ENCODE measurements around the gene CEP85. TPM values are rescaled to one million over a fixed set of nuclear protein-coding genes. Genes with fewer than 3 reads are reported as not detected.

Gene CEP85
- total RNA-seq, 1 experiment from 2014 or later, result 19.7 TPM

DNA sequence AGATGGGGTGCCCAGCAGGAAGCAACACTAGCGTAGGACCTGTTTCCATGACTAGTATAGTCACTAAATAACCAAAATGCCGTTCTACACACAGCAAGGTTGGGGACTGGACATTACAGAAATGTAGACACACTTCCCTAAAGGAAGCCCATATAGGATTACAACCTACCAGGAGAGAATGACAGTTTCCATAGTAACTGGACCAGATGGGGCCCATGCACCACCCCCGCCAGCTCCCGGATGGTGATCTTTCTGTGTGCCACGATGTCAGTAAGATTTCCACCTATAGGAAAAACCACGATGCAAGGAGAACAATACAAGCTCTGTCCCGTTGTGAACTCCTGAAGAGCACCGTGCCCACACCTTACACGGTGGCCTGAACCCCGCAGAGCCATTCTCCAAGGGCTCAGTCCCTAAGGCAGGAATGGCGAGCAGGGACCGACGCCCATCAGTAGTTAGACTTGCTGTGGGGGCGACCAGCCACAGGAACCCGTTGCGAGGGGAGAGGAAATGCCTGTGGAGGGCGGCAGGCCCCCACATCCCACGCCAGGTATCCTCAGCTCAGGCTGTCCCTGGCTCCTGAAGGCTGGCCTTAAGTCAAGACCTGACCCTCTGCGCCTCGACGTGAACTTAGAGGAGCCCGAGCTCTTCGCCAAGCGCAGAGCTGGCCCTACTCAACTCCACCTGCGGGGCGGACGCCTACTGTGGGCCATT is 13.6 kb upstream of the CEP85 start:
- Histone ChIP-seq H3K9me3 (no peaks in the 10 kb centered on the region), H3K4me3 (ENCODE audit: low read depth, low read length) (no peak overlapping the region), H3K4me1 (no peaks in the 10 kb centered on the region), H3K36me3 (ENCODE audit: control insufficient read depth, insufficient read depth, low read length) (no peaks in the 10 kb centered on the region), H3K27me3 (replicated peaks; ENCODE audit: control insufficient read depth, insufficient read depth, low read length) (no peaks in the 10 kb centered on the region)
- DNase-seq, result no peak
- Mint-ChIP-seq H3K27me3 (ENCODE audit: insufficient read depth, unreplicated experiment) (no peaks in the 10 kb centered on the region), H3K9me3 (ENCODE audit: unreplicated experiment) (no peaks in the 10 kb centered on the region), H3K4me3 (ENCODE audit: unreplicated experiment) (no peak overlapping the region), H3K36me3 (ENCODE audit: insufficient read depth, unreplicated experiment) (no peaks in the 10 kb centered on the region), H3K27ac (ENCODE audit: unreplicated experiment) (no peak overlapping the region), H3K4me1 (ENCODE audit: low read depth, unreplicated experiment) (no peaks in the 10 kb centered on the region)
- intact Hi-C loops (cut with micrococcal nuclease; ENCODE audit: unreplicated experiment), result no loop called here
- TF ChIP-seq, protein P1, sequence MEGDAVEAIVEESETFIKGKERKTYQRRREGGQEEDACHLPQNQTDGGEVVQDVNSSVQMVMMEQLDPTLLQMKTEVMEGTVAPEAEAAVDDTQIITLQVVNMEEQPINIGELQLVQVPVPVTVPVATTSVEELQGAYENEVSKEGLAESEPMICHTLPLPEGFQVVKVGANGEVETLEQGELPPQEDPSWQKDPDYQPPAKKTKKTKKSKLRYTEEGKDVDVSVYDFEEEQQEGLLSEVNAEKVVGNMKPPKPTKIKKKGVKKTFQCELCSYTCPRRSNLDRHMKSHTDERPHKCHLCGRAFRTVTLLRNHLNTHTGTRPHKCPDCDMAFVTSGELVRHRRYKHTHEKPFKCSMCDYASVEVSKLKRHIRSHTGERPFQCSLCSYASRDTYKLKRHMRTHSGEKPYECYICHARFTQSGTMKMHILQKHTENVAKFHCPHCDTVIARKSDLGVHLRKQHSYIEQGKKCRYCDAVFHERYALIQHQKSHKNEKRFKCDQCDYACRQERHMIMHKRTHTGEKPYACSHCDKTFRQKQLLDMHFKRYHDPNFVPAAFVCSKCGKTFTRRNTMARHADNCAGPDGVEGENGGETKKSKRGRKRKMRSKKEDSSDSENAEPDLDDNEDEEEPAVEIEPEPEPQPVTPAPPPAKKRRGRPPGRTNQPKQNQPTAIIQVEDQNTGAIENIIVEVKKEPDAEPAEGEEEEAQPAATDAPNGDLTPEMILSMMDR (IDR thresholded peaks at IDR 0.05; ENCODE audit: insufficient read depth in 1 of 2, low read depth in 1 of 2, low read length in 1 of 2, severe bottlenecking in 1 of 2, unreplicated experiment in 1 of 2), result no peak
- CTCF ChIA-PET, result interaction anchor here (0.6 to 1.0 kb wide), 2 partner anchors 55 to 73 kb away, joined by 3 read pairs; no protein-coding TSS in a partner anchor
- BruUV-seq (replicated peaks), result no TSS peak
- POLR2A ChIA-PET, result no interaction called here

GRCh38 chr1:26221094-26221493 is 12.9 kb upstream of the CEP85 start:
- H3K36me3 Mint-ChIP-seq (ENCODE audit: insufficient read depth, unreplicated experiment), result no peaks in the 10 kb centered on the region
- Histone ChIP-seq H3K27me3 (replicated peaks; ENCODE audit: control insufficient read depth, insufficient read depth, low read length) (no peaks in the 10 kb centered on the region), H3K9me3 (no peaks in the 10 kb centered on the region), H3K4me3 (ENCODE audit: low read depth, low read length) (no peak overlapping the region), H3K36me3 (ENCODE audit: control insufficient read depth, insufficient read depth, low read length) (no peaks in the 10 kb centered on the region), H3K4me1 (no peaks in the 10 kb centered on the region)
- TF ChIP-seq, protein P1 (IDR thresholded peaks at IDR 0.05; ENCODE audit: insufficient read depth in 1 of 2, low read depth in 1 of 2, low read length in 1 of 2, severe bottlenecking in 1 of 2, unreplicated experiment in 1 of 2), result no peak
- H3K4me1 Mint-ChIP-seq (ENCODE audit: low read depth, unreplicated experiment), result no peaks in the 10 kb centered on the region
- no peaks in the 10 kb centered on the region for H3K27me3 Mint-ChIP-seq (ENCODE audit: insufficient read depth, unreplicated experiment)
- no peak for DNase-seq
- no TSS peak for BruUV-seq (replicated peaks)
- intact Hi-C loops (cut with micrococcal nuclease; ENCODE audit: unreplicated experiment), result no loop called here
- no peaks in the 10 kb centered on the region for H3K9me3 Mint-ChIP-seq (ENCODE audit: unreplicated experiment)
- POLR2A ChIA-PET, result no interaction called here
- CTCF ChIA-PET, result interaction anchor here (0.6 kb wide), 1 partner anchor 72 kb away, joined by 3 read pairs; no protein-coding TSS in a partner anchor
- no peak overlapping the region for H3K4me3 Mint-ChIP-seq (ENCODE audit: unreplicated experiment)
- no peak overlapping the region for H3K27ac Mint-ChIP-seq (ENCODE audit: unreplicated experiment)

DNA sequence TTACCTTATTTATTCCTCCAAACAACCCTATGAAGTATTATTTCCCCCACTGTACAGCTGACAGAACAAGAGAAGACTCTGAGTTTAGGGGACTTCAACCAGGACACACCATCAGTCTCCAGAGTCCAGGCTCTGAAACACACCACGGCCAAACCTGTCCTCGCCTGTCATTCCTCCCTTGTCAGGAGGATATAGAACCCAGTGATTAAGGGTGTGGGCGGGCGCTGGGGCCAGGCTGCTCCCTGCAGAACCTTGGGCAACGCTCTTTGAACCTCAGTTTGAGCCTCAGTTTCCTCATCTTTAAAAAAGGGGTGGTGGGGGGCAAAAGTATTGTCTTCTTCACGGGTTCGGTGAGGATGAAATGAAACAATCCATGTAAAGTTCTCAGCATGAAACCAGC is 9.4 kb upstream of the CEP85 start:
- Histone ChIP-seq H3K27me3 (replicated peaks; ENCODE audit: control insufficient read depth, insufficient read depth, low read length) (no peaks in the 10 kb centered on the region), H3K4me1 (no peaks in the 10 kb centered on the region), H3K36me3 (ENCODE audit: control insufficient read depth, insufficient read depth, low read length) (no peaks in the 10 kb centered on the region), H3K4me3 (ENCODE audit: low read depth, low read length) (no peak overlapping the region), H3K9me3 (no peaks in the 10 kb centered on the region)
- no peak overlapping the region for H3K27ac Mint-ChIP-seq (ENCODE audit: unreplicated experiment)
- no peaks in the 10 kb centered on the region for H3K9me3 Mint-ChIP-seq (ENCODE audit: unreplicated experiment)
- no peaks in the 10 kb centered on the region for H3K27me3 Mint-ChIP-seq (ENCODE audit: insufficient read depth, unreplicated experiment)
- intact Hi-C loops (cut with micrococcal nuclease; ENCODE audit: unreplicated experiment), result no loop called here
- H3K4me3 Mint-ChIP-seq (ENCODE audit: unreplicated experiment), result no peak overlapping the region
- H3K4me1 Mint-ChIP-seq (ENCODE audit: low read depth, unreplicated experiment), result no peaks in the 10 kb centered on the region
- ChIA-PET CTCF (interaction anchor here (0.6 to 1.2 kb wide), 2 partner anchors 9 to 227 kb away, joined by 6 to 8 read pairs; partner anchors contain the start of gene CEP85), POLR2A (no interaction called here)
- BruUV-seq (replicated peaks), result no TSS peak
- H3K36me3 Mint-ChIP-seq (ENCODE audit: insufficient read depth, unreplicated experiment), result no peaks in the 10 kb centered on the region
- no peak for DNase-seq
- TF ChIP-seq, protein P1 (IDR thresholded peaks at IDR 0.05; ENCODE audit: insufficient read depth in 1 of 2, low read depth in 1 of 2, low read length in 1 of 2, severe bottlenecking in 1 of 2, unreplicated experiment in 1 of 2), result no peak

Measured in Caco-2 (cell line).